Measurements from ENCODE around the gene CREB3. TPM values are rescaled to one million over a fixed set of nuclear protein-coding genes. Genes with fewer than 3 reads are reported as not detected.

The CREB3 gene
- polyA plus RNA-seq, 2 of the 4 experiments (the other 2 are of a cell fraction), result 33.3 to 51.3 TPM

GRCh38 chr9:35757226-35757891 is 24.9 kb downstream of the CREB3 start:
- WGBS (ENCODE audit: missing lambda C conversion rate), result 2% methylated on average over 13 of the region's 20 CpGs
- POLR2A ChIA-PET, result interaction anchor here (0.6 to 1.5 kb wide), 7 partner anchors 14 to 150 kb away, joined by 3 to 5 read pairs (median 4); partner anchors contain the start of genes CREB3, SPAG8 and TLN1
- DNase-seq (ENCODE audit: low read depth in 1 of 2, low spot score in 1 of 2), result peak; percentile 52 to 74

GRCh38 chr9:35757892-35758275 is 25.4 kb downstream of the CREB3 start:
- Histone ChIP-seq H3K4me2 (peak overlapping the region; percentile 76), H3K4me3 (peak overlapping the region; percentile 83), H3K4me1 (peaks cover 16% of the 10 kb centered on the region), H3K9me3 (no peaks in the 10 kb centered on the region), H3K27ac (peak overlapping the region; percentile 95 to 97)
- no peak for DNase-seq (ENCODE audit: low read depth in 1 of 2, low spot score in 1 of 2)
- ChIA-PET POLR2A (no interaction called here), CTCF (interaction anchor here (1.2 to 1.8 kb wide), 2 partner anchors 8 to 11 kb away, joined by 3 to 5 read pairs; partner anchors contain the start of gene RGP1)
- ATAC-seq, result no peak
- FAIRE-seq, result no peak
- TF ChIP-seq KDM5A (IDR thresholded peaks at IDR 0.05), result no peak
- no peak for TF ChIP-seq RNF2 (IDR thresholded peaks at IDR 0.05; ENCODE audit: borderline replicate concordance, low read depth)
- TF ChIP-seq EHMT2 (IDR thresholded peaks at IDR 0.05; ENCODE audit: low read depth), result no peak
- TF ChIP-seq HOXA7 (CRISPR knock-in tag; IDR thresholded peaks at IDR 0.05), result no peak
- no peak for TF ChIP-seq HOXB5 (CRISPR knock-in tag; IDR thresholded peaks at IDR 0.05)
- no peak for TF ChIP-seq MAFK (IDR thresholded peaks at IDR 0.05; ENCODE audit: partially characterized antibody)
- TF ChIP-seq ZC3H11A (IDR thresholded peaks at IDR 0.05), result no peak
- no peak for TF ChIP-seq EP300 (IDR thresholded peaks at IDR 0.05)
- TF ChIP-seq ZNF302 (CRISPR knock-in tag; IDR thresholded peaks at IDR 0.05), result no peak
- TF ChIP-seq RAD21 (conservative IDR thresholded peaks at IDR 0.05 in 1 of 2, IDR thresholded peaks at IDR 0.05 in 1 of 2), result no peak
- no peak for TF ChIP-seq CEBPB (IDR thresholded peaks at IDR 0.05)
- TF ChIP-seq KDM1A (IDR thresholded peaks at IDR 0.05; ENCODE audit: low read depth), result no peak
- TF ChIP-seq CBX2 (IDR thresholded peaks at IDR 0.05; ENCODE audit: borderline replicate concordance, low read depth), result no peak
- TF ChIP-seq E2F6 (IDR thresholded peaks at IDR 0.05; ENCODE audit: borderline replicate concordance, low read depth), result no peak
- TF ChIP-seq SREBF2 (IDR thresholded peaks at IDR 0.05), result no peak
- TF ChIP-seq NR3C1 (IDR thresholded peaks at IDR 0.05), result no peak
- no peak for TF ChIP-seq ESRRA (IDR thresholded peaks at IDR 0.05; ENCODE audit: borderline replicate concordance, low read length)

More at GRCh38 chr9:35757226-35757891, 24.9 kb downstream of the CREB3 start:
- Histone ChIP-seq H3K9me3 (no peaks in the 10 kb centered on the region), H3K4me1 (peaks cover 16% of the 10 kb centered on the region), H3K4me2 (peak overlapping the region; percentile 76), H3K4me3 (peak overlapping the region; percentile 83), H3K27ac (peak overlapping the region; percentile 95 to 97)
- TF ChIP-seq KDM5A (IDR thresholded peaks at IDR 0.05) (no peak), HEYL (CRISPR knock-in tag; IDR thresholded peaks at IDR 0.05) (no peak), MAFK (IDR thresholded peaks at IDR 0.05; ENCODE audit: partially characterized antibody) (no peak), NR3C1 (IDR thresholded peaks at IDR 0.05) (no peak), JUNB (IDR thresholded peaks at IDR 0.05) (no peak), HDAC2 (IDR thresholded peaks at IDR 0.05) (no peak), EHMT2 (IDR thresholded peaks at IDR 0.05; ENCODE audit: low read depth) (no peak), EHF (CRISPR knock-in tag; IDR thresholded peaks at IDR 0.05) (no peak), ZNF302 (CRISPR knock-in tag; IDR thresholded peaks at IDR 0.05) (no peak), FOSB (CRISPR knock-in tag; IDR thresholded peaks at IDR 0.05) (no peak), RNF2 (IDR thresholded peaks at IDR 0.05; ENCODE audit: borderline replicate concordance, low read depth) (no peak), PHF8 (IDR thresholded peaks at IDR 0.05; ENCODE audit: borderline replicate concordance, low read depth) (0 out of 2 replicates have a peak, but pooled peaks have one; percentile 41), POLR2A (IDR thresholded peaks at IDR 0.05; ENCODE audit: low read length) (peak; percentile 59), NPAS2 (CRISPR knock-in tag; IDR thresholded peaks at IDR 0.05; ENCODE audit: borderline replicate concordance) (no peak), PBX3 (IDR thresholded peaks at IDR 0.05) (0 out of 2 replicates have a peak, but pooled peaks have one; percentile 20), ZC3H11A (IDR thresholded peaks at IDR 0.05) (no peak), CTCF (IDR thresholded peaks at IDR 0.05) (no peak), FOXS1 (CRISPR knock-in tag; IDR thresholded peaks at IDR 0.05) (no peak), POLR2AphosphoS2 (conservative IDR thresholded peaks at IDR 0.05; ENCODE audit: low read length) (no peak), JUN (IDR thresholded peaks at IDR 0.05) (peak in 1 of 2 experiments; percentile 56; a peak in 2 of 5 replicates), BCL3 (IDR thresholded peaks at IDR 0.05) (0 out of 3 replicates have a peak, but pooled peaks have one; percentile 30), HOXB13 (CRISPR knock-in tag; IDR thresholded peaks at IDR 0.05; ENCODE audit: low read depth) (no peak), TFCP2L1 (CRISPR knock-in tag; IDR thresholded peaks at IDR 0.05) (no peak)
- FAIRE-seq (no peak), ATAC-seq (peak; percentile 81 to 89)
- CTCF ChIA-PET, result interaction anchor here (0.8 to 6.5 kb wide), 23 partner anchors 12 to 154 kb away, joined by 3 to 75 read pairs (median 4); partner anchors contain the start of genes CREB3, GBA2, HINT2 and RGP1

All from A549 (cell line).